ENCODE measurements around the gene PRKG1. TPM values are rescaled to one million over a fixed set of nuclear protein-coding genes. Genes with fewer than 3 reads are reported as not detected.

Gene PRKG1
- polyA plus RNA-seq, 1 donor (not counting 4 experiments of a cell fraction or from before 2014, with no cell fraction given), result 0.24 TPM

DNA sequence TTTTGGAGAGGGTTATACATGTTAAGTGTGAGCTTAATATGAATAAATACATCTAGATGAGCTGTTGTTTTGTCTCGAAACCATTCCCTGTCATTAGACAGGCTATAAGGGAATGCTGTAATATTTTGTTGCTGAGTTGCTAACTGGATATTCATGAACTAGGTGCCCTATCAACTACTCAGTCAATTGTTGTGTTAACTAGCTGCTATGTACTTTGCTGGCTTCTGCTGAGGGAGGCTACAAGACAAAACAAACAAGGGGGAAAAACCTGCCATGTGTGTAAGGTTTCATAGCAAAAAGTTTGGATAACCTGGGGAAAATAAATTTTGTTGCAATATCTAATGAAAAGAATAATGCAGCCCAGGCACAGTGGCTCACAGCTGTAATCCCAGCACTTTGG is 514.7 kb downstream of the PRKG1 start:
- no peak overlapping the region for H3K27ac ChIP-seq (ENCODE audit: control insufficient read depth, insufficient read depth, low read length)
- dilution Hi-C loops (cut with MboI; ENCODE audit: extremely low pct_ligation_motif_present, low sequenced_read_pairs), result no loop called here
- H3K9ac ChIP-seq (ENCODE audit: control insufficient read depth, extremely low read depth, insufficient read depth, low read length), result no peak overlapping the region
- no peaks in the 10 kb centered on the region for H3K9me3 ChIP-seq (ENCODE audit: control insufficient read depth, low read depth, low read length)
- no peak overlapping the region for H2AFZ ChIP-seq (ENCODE audit: control insufficient read depth, low read length)
- no peaks in the 10 kb centered on the region for H3K9me1 ChIP-seq (ENCODE audit: control insufficient read depth, extremely low read depth, insufficient read depth, low read length)
- no peak for DNase-seq (ENCODE audit: low read depth, low spot score)
- no peaks in the 10 kb centered on the region for H3K4me1 ChIP-seq (ENCODE audit: control insufficient read depth, extremely low read depth, insufficient read depth, low read length)
- H3K36me3 ChIP-seq (ENCODE audit: control insufficient read depth in 2 of 2, extremely low read depth in 1 of 2, insufficient read depth in 2 of 2, low read length in 2 of 2), result no peaks in the 10 kb centered on the region
- H4K20me1 ChIP-seq (ENCODE audit: control insufficient read depth, extremely low read depth, insufficient read depth, low read length), result no peaks in the 10 kb centered on the region
- H3K79me2 ChIP-seq (ENCODE audit: control insufficient read depth, insufficient read depth, low read length), result no peaks in the 10 kb centered on the region
- H3K4me3 ChIP-seq (ENCODE audit: control insufficient read depth in 2 of 3, extremely low read depth in 1 of 3, insufficient read depth in 2 of 3, low read depth in 1 of 3, low read length in 3 of 3), result no peak overlapping the region
- FAIRE-seq, result no peak
- H3K4me2 ChIP-seq (ENCODE audit: control insufficient read depth, extremely low read depth, insufficient read depth, low read depth, low read length), result no peak overlapping the region
- TF ChIP-seq, protein P1, sequence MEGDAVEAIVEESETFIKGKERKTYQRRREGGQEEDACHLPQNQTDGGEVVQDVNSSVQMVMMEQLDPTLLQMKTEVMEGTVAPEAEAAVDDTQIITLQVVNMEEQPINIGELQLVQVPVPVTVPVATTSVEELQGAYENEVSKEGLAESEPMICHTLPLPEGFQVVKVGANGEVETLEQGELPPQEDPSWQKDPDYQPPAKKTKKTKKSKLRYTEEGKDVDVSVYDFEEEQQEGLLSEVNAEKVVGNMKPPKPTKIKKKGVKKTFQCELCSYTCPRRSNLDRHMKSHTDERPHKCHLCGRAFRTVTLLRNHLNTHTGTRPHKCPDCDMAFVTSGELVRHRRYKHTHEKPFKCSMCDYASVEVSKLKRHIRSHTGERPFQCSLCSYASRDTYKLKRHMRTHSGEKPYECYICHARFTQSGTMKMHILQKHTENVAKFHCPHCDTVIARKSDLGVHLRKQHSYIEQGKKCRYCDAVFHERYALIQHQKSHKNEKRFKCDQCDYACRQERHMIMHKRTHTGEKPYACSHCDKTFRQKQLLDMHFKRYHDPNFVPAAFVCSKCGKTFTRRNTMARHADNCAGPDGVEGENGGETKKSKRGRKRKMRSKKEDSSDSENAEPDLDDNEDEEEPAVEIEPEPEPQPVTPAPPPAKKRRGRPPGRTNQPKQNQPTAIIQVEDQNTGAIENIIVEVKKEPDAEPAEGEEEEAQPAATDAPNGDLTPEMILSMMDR (optimal IDR thresholded peaks at IDR 0.05 in 1 of 3, IDR thresholded peaks at IDR 0.05 in 1 of 3, conservative IDR thresholded peaks at IDR 0.05 in 1 of 3; ENCODE audit: extremely low read depth in 1 of 3, insufficient read depth in 2 of 3, low read length in 3 of 3), result no peak
- TF ChIP-seq EZH2 (IDR thresholded peaks at IDR 0.05; ENCODE audit: low read length), result no peak
- H3K27me3 ChIP-seq (ENCODE audit: control insufficient read depth, extremely low read depth, insufficient read depth, low read length), result no peaks in the 10 kb centered on the region

DNA sequence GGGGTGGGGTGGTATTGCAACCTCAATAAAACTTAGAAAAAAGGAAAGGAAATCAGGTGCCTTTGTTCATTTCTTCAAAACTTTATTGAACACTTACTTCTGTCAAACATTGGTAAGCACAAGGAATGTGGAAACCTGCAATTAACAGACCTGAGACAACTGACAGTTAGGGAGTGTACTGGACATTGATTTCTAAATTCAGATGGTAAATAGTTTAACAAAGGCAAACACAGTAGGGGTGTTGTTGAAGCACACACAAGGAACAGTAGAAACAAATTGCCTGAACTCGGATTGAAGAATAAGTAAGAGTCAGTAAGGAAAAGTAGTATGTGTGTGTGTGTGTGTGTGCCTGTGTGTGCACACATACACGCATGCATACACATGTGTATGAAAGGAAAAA is 516.5 kb downstream of the PRKG1 start:
- H3K27me3 ChIP-seq (ENCODE audit: control insufficient read depth, extremely low read depth, insufficient read depth, low read length), result no peaks in the 10 kb centered on the region
- H4K20me1 ChIP-seq (ENCODE audit: control insufficient read depth, extremely low read depth, insufficient read depth, low read length), result no peaks in the 10 kb centered on the region
- H3K9me3 ChIP-seq (ENCODE audit: control insufficient read depth, low read depth, low read length), result no peaks in the 10 kb centered on the region
- dilution Hi-C loops (cut with MboI; ENCODE audit: extremely low pct_ligation_motif_present, low sequenced_read_pairs), result no loop called here
- FAIRE-seq (no peak), DNase-seq (ENCODE audit: low read depth, low spot score) (no peak)
- TF ChIP-seq, protein P1 (optimal IDR thresholded peaks at IDR 0.05 in 1 of 3, IDR thresholded peaks at IDR 0.05 in 1 of 3, conservative IDR thresholded peaks at IDR 0.05 in 1 of 3; ENCODE audit: extremely low read depth in 1 of 3, insufficient read depth in 2 of 3, low read length in 3 of 3), result no peak
- no peak for TF ChIP-seq EZH2 (IDR thresholded peaks at IDR 0.05; ENCODE audit: low read length)
- H3K27ac ChIP-seq (ENCODE audit: control insufficient read depth, insufficient read depth, low read length), result no peak overlapping the region
- H3K9me1 ChIP-seq (ENCODE audit: control insufficient read depth, extremely low read depth, insufficient read depth, low read length), result no peaks in the 10 kb centered on the region
- no peak overlapping the region for H3K4me3 ChIP-seq (ENCODE audit: control insufficient read depth in 2 of 3, extremely low read depth in 1 of 3, insufficient read depth in 2 of 3, low read depth in 1 of 3, low read length in 3 of 3)
- no peak overlapping the region for H3K4me2 ChIP-seq (ENCODE audit: control insufficient read depth, extremely low read depth, insufficient read depth, low read depth, low read length)
- no peak overlapping the region for H2AFZ ChIP-seq (ENCODE audit: control insufficient read depth, low read length)
- H3K79me2 ChIP-seq (ENCODE audit: control insufficient read depth, insufficient read depth, low read length), result no peaks in the 10 kb centered on the region
- H3K9ac ChIP-seq (ENCODE audit: control insufficient read depth, extremely low read depth, insufficient read depth, low read length), result no peak overlapping the region
- H3K36me3 ChIP-seq (ENCODE audit: control insufficient read depth in 2 of 2, extremely low read depth in 1 of 2, insufficient read depth in 2 of 2, low read length in 2 of 2), result no peaks in the 10 kb centered on the region
- no peaks in the 10 kb centered on the region for H3K4me1 ChIP-seq (ENCODE audit: control insufficient read depth, extremely low read depth, insufficient read depth, low read length)

Data from keratinocyte (primary cell).